SK-N-SH treated with all-trans-retinoic acid at 6 μM for 48 hours (cell line): Measurements from ENCODE around the gene AADACL2.
A peak's percentile ranks its signal among the peaks of the same experiment; 100 is the strongest.

ENCODE experiments used
- ATAC-seq: fragments of 200-7000 bp; cut with Tn5 transposase; 3 replicates; pipeline ENCODE4 v1.9.1; 2020; ENCODE audit warnings: mild to moderate bottlenecking, moderate library complexity
- ARNTL ChIP-seq: fragments of 450-650 bp; formaldehyde crosslinking; IDR thresholded peaks from 2 replicates; pipeline ENCODE4 v1.5.0; 2020; ENCODE audit warnings: low read depth, mild to moderate bottlenecking, moderate library complexity, borderline replicate concordance
- BACH2 ChIP-seq: fragments of 250-450 bp; sonication (Bioruptor Pico); IDR thresholded peaks from 2 replicates; pipeline ENCODE4 v1.9.0; 2021; ENCODE audit warnings: mild to moderate bottlenecking, borderline replicate concordance
- CREB5 ChIP-seq: fragments of 250-450 bp; sonication (Bioruptor Pico); IDR thresholded peaks from 2 replicates; pipeline ENCODE4 v1.5.1; 2020; ENCODE audit warnings: low read depth, mild to moderate bottlenecking, moderate library complexity
- CSDC2 ChIP-seq: fragments of 250-450 bp; sonication (Bioruptor Pico); IDR thresholded peaks from 2 replicates; pipeline ENCODE4 v1.5.0; 2020; ENCODE audit warnings: mild to moderate bottlenecking, moderate library complexity
- CSRNP3 ChIP-seq: fragments of 250-450 bp; sonication (Bioruptor Pico); IDR thresholded peaks from 2 replicates; pipeline ENCODE4 v1.5.1; 2021; ENCODE audit warnings: mild to moderate bottlenecking, moderate library complexity
- ESRRG ChIP-seq: fragments of 250-450 bp; sonication (Bioruptor Pico); IDR thresholded peaks from 2 replicates; pipeline ENCODE4 v1.6.1; 2021; ENCODE audit warnings: mild to moderate bottlenecking
- GLIS3 ChIP-seq: fragments of 250-450 bp; sonication (Bioruptor Pico); IDR thresholded peaks from 2 replicates; pipeline ENCODE4 v1.5.0; 2020; ENCODE audit warnings: mild to moderate bottlenecking, moderate library complexity
- OSR1 ChIP-seq: fragments of 250-450 bp; sonication (Bioruptor Pico); IDR thresholded peaks from 2 replicates; pipeline ENCODE4 v1.8.0; 2022; ENCODE audit warnings: moderate library complexity, mild to moderate bottlenecking, inconsistent platforms
- PATZ1 ChIP-seq: fragments of 250-450 bp; sonication (Bioruptor Pico); IDR thresholded peaks from 2 replicates; pipeline ENCODE4 v1.8.0; 2020; ENCODE audit warnings: mild to moderate bottlenecking, moderate library complexity, borderline replicate concordance
- POU6F1 ChIP-seq: fragments of 250-450 bp; sonication (Bioruptor Pico); IDR thresholded peaks from 2 replicates; pipeline ENCODE4 v1.8.0; 2021; ENCODE audit warnings: low read depth, mild to moderate bottlenecking, moderate library complexity, borderline replicate concordance
- PPARA ChIP-seq: fragments of 250-450 bp; sonication (Bioruptor Pico); IDR thresholded peaks from 2 replicates; pipeline ENCODE4 v1.5.0; 2020; ENCODE audit warnings: mild to moderate bottlenecking, borderline replicate concordance
- RARB ChIP-seq: fragments of 250-450 bp; sonication (Bioruptor Pico); IDR thresholded peaks from 2 replicates; pipeline ENCODE4 v1.8.0; 2021; ENCODE audit warnings: mild to moderate bottlenecking, moderate library complexity
- TCF4 ChIP-seq: fragments of 250-450 bp; sonication (Bioruptor Pico); IDR thresholded peaks from 2 replicates; pipeline ENCODE4 v1.8.0; 2021; ENCODE audit warnings: mild to moderate bottlenecking, moderate library complexity, borderline replicate concordance
- TOX ChIP-seq: fragments of 250-450 bp; sonication (Bioruptor Pico); IDR thresholded peaks from 2 replicates; pipeline ENCODE4 v1.8.0; 2021; ENCODE audit warnings: mild to moderate bottlenecking, moderate library complexity, borderline replicate concordance
- TSHZ2 ChIP-seq: fragments of 250-450 bp; sonication (Bioruptor Pico); IDR thresholded peaks from 2 replicates; pipeline ENCODE4 v1.5.0; 2020; ENCODE audit warnings: mild to moderate bottlenecking, moderate library complexity
- ZC3H10 ChIP-seq: fragments of 250-450 bp; sonication (Bioruptor Pico); IDR thresholded peaks from 2 replicates; pipeline ENCODE4 v1.5.1; 2021; ENCODE audit warnings: mild to moderate bottlenecking, moderate library complexity
- ZFP3 ChIP-seq: fragments of 250-450 bp; sonication (Bioruptor Pico); IDR thresholded peaks from 2 replicates; pipeline ENCODE4 v1.5.0; 2020; ENCODE audit warnings: mild to moderate bottlenecking, moderate library complexity
- ZFP30 ChIP-seq: fragments of 450-650 bp; formaldehyde crosslinking; IDR thresholded peaks from 2 replicates; pipeline ENCODE4 v1.5.0; 2022; ENCODE audit warnings: mild to moderate bottlenecking, moderate library complexity
- ZNF565 ChIP-seq: fragments of 450-650 bp; formaldehyde crosslinking; conservative IDR thresholded peaks from 2 replicates; pipeline ENCODE4 v1.5.0; 2020; ENCODE audit warnings: low read depth, mild to moderate bottlenecking, moderate library complexity
- ZNF70 ChIP-seq: fragments of 450-650 bp; formaldehyde crosslinking; IDR thresholded peaks from 2 replicates; pipeline ENCODE4 v1.5.0; 2020; ENCODE audit warnings: mild to moderate bottlenecking, moderate library complexity
- ZNF8 ChIP-seq: fragments of 450-650 bp; formaldehyde crosslinking; IDR thresholded peaks from 2 replicates; pipeline ENCODE4 v1.5.0; 2020; ENCODE audit warnings: mild to moderate bottlenecking, moderate library complexity

The AADACL2 gene

GRCh38 chr3:151798466-151798865 is 64.7 kb downstream of the AADACL2 start (continued):
- no peak for TF ChIP-seq POU6F1 (CRISPR knock-in tag)
- TF ChIP-seq ZNF565: no peak
- no peak for TF ChIP-seq ESRRG (CRISPR knock-in tag)
- no peak for TF ChIP-seq CREB5 (CRISPR knock-in tag)
- no peak for TF ChIP-seq ZNF8 (CRISPR knock-in tag)

- no peak for TF ChIP-seq ZFP3
- TF ChIP-seq ZNF565: no peak
- TF ChIP-seq RARB (CRISPR knock-in tag): no peak
- no peak for TF ChIP-seq OSR1 (CRISPR knock-in tag)
- no peak for TF ChIP-seq GLIS3
- TF ChIP-seq CSRNP3 (CRISPR knock-in tag): no peak
- TF ChIP-seq ZNF8 (CRISPR knock-in tag): no peak
- TF ChIP-seq TOX: no peak
- TF ChIP-seq PATZ1: no peak
- no peak for TF ChIP-seq TCF4 (CRISPR knock-in tag)
- no peak for TF ChIP-seq ESRRG (CRISPR knock-in tag)
- no peak for TF ChIP-seq PPARA (CRISPR knock-in tag)
- TF ChIP-seq ARNTL: no peak
- TF ChIP-seq ZNF70 (CRISPR knock-in tag): no peak
- TF ChIP-seq POU6F1 (CRISPR knock-in tag): no peak
- no peak for TF ChIP-seq ZC3H10
- peak; percentile 41 for ATAC-seq
Observed at GRCh38 chr3:151800431-151800830, 66.7 kb downstream of the AADACL2 start.

- ATAC-seq: no peak
- TF ChIP-seq ZFP30 (CRISPR knock-in tag): no peak
- TF ChIP-seq CREB5 (CRISPR knock-in tag): no peak
- no peak for TF ChIP-seq TOX
- no peak for TF ChIP-seq ZFP3
- no peak for TF ChIP-seq CSRNP3 (CRISPR knock-in tag)
- no peak for TF ChIP-seq OSR1 (CRISPR knock-in tag)
- TF ChIP-seq TSHZ2 (CRISPR knock-in tag): no peak
- no peak for TF ChIP-seq ZNF565
- no peak for TF ChIP-seq ZC3H10
- TF ChIP-seq ZNF8 (CRISPR knock-in tag): no peak
- TF ChIP-seq ZNF70 (CRISPR knock-in tag): no peak
- TF ChIP-seq CSDC2 (CRISPR knock-in tag): no peak
- TF ChIP-seq PATZ1: no peak
- TF ChIP-seq PPARA (CRISPR knock-in tag): no peak
- no peak for TF ChIP-seq BACH2 (CRISPR knock-in tag)
- no peak for TF ChIP-seq RARB (CRISPR knock-in tag)
Observed at GRCh38 chr3:151804267-151804666, 70.5 kb downstream of the AADACL2 start.
